Calu3 (cell line): Measurements from ENCODE around the gene UBE2M. TPM values are rescaled to one million over a fixed set of nuclear protein-coding genes. Genes with fewer than 3 reads are reported as not detected.

Experiments used
- BruUV-seq: library from RNA; stranded (reverse); fragments of 400-500 nt; replicated peaks from 2 replicates; lab custom pipeline; 2021; lab: Mats Ljungman, UMichigan
- CTCF ChIA-PET: fragments of 300-600 bp; sonication (Branson Sonifier 250); formaldehyde crosslinking; loops from one replicate; lab custom pipeline; 2022; ENCODE audit warnings: antibody characterized with exemption; lab: Charles Lee
- DNase-seq: peaks from one replicate; pipeline ENCODE4 v3.0.0; 2022
- H3K27ac Mint-ChIP-seq: one replicate; pipeline ENCODE4 v1.8.0; 2022; ENCODE audit warnings: mixed read lengths; ENCODE audit not compliant: unreplicated experiment
- H3K27me3 Mint-ChIP-seq: one replicate; pipeline ENCODE4 v1.8.0; 2022; ENCODE audit warnings: mixed read lengths; ENCODE audit not compliant: unreplicated experiment
- H3K36me3 Mint-ChIP-seq: one replicate; pipeline ENCODE4 v1.8.0; 2022; ENCODE audit warnings: mild to moderate bottlenecking, moderate library complexity, mixed read lengths; ENCODE audit not compliant: insufficient read depth, unreplicated experiment
- H3K4me1 Mint-ChIP-seq: one replicate; pipeline ENCODE4 v1.8.0; 2022; ENCODE audit warnings: mild to moderate bottlenecking, low read depth, mixed read lengths; ENCODE audit not compliant: unreplicated experiment
- H3K4me3 Mint-ChIP-seq: one replicate; pipeline ENCODE4 v1.8.0; 2022; ENCODE audit warnings: mild to moderate bottlenecking, low read depth, moderate library complexity, mixed read lengths; ENCODE audit not compliant: unreplicated experiment
- H3K9me3 Mint-ChIP-seq: one replicate; pipeline ENCODE4 v1.8.0; 2022; ENCODE audit warnings: low read depth, mixed read lengths; ENCODE audit not compliant: unreplicated experiment
- intact Hi-C: fragments of 100-400 bp; cut with micrococcal nuclease; formaldehyde crosslinking; loops from one replicate; pipeline ENCODE4 v1.10.0; 2022; ENCODE audit not compliant: unreplicated experiment
- total RNA-seq: library from RNA; stranded (reverse); gene quantifications from 2 replicates; pipeline ENCODE4 v1.2.3, GENCODE V29; 2022
- TF ChIP-seq, protein P1 (sequence below): fragments of 200-600 bp; IDR thresholded peaks from one replicate; pipeline ENCODE4 v1.8.0; 2022; ENCODE audit warnings: antibody characterized with exemption; ENCODE audit not compliant: unreplicated experiment

Gene UBE2M
- total RNA-seq, 1 experiment from 2014 or later: 131 TPM

DNA sequence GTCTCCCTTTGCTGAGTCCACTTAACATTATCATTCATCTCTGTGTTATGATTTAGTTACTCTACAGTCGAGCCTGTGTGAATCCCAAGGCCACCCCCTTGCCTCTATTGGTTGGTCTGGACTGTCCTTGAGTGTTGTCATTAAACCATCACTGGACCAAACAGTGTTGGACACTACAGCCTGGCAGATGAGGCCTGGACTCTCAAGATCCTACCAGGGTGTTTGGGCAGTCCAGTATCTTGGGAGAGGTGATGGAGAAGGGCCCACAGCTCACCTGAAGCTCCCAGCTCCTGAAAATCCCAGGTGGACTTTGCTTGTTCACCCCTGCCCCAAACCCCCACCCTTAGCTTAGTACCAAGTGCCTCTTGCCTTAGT lies 7.3 kb downstream of the UBE2M start:
- Mint-ChIP-seq H3K36me3 (peaks cover 87% of the 10 kb centered on the region), H3K27me3 (no peaks in the 10 kb centered on the region), H3K4me3 (no peak overlapping the region), H3K4me1 (peaks cover 25% of the 10 kb centered on the region), H3K9me3 (no peaks in the 10 kb centered on the region), H3K27ac (no peak overlapping the region)
- CTCF ChIA-PET: interaction anchor here (0.6 kb wide), 1 partner anchor 457 kb away, joined by 3 read pairs; no protein-coding TSS in a partner anchor
- no peak for DNase-seq
- BruUV-seq: no TSS peak
- intact Hi-C loops: no loop called here
- TF ChIP-seq, protein P1, sequence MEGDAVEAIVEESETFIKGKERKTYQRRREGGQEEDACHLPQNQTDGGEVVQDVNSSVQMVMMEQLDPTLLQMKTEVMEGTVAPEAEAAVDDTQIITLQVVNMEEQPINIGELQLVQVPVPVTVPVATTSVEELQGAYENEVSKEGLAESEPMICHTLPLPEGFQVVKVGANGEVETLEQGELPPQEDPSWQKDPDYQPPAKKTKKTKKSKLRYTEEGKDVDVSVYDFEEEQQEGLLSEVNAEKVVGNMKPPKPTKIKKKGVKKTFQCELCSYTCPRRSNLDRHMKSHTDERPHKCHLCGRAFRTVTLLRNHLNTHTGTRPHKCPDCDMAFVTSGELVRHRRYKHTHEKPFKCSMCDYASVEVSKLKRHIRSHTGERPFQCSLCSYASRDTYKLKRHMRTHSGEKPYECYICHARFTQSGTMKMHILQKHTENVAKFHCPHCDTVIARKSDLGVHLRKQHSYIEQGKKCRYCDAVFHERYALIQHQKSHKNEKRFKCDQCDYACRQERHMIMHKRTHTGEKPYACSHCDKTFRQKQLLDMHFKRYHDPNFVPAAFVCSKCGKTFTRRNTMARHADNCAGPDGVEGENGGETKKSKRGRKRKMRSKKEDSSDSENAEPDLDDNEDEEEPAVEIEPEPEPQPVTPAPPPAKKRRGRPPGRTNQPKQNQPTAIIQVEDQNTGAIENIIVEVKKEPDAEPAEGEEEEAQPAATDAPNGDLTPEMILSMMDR: no peak

DNA sequence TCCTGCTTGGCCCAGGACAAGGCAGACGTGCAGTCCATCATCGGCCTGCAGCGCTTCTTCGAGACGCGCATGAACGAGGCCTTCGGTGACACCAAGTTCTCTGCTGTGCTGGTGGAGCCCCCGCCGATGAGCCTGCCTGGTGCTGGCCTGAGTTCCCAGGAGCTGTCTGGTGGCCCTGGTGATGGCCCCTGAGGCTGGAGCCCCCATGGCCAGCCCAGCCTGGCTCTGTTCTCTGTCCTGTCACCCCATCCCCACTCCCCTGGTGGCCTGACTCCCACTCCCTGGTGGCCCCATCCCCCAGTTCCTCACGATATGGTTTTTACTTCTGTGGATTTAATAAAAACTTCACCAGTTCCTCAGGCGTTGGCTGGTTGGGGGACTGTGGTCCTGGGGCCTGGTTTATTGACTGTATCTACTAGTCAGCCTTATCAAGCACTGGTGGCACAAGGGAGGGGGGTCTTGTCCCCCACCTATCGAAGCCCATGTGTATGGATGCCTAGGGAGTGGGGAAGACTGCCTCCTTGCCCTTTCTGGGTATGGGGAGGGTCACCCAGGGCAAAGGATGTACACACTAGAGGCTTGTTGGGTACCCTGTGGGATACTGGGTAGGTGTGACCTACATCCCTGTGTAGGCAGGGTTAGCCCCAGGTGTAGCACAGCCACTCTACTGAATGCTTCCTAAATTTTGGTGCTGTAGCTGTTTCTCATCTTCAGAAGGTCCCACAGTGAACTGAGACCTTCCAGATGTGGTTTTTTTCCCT lies 7.9 kb downstream of the UBE2M start:
- TF ChIP-seq, protein P1: no peak
- Mint-ChIP-seq H3K36me3 (peaks cover 88% of the 10 kb centered on the region), H3K27ac (no peak overlapping the region), H3K4me3 (no peak overlapping the region), H3K9me3 (no peaks in the 10 kb centered on the region), H3K27me3 (no peaks in the 10 kb centered on the region), H3K4me1 (peaks cover 29% of the 10 kb centered on the region)
- no peak for DNase-seq
- intact Hi-C loops: no loop called here
- CTCF ChIA-PET: no interaction called here
- BruUV-seq: no TSS peak

DNA sequence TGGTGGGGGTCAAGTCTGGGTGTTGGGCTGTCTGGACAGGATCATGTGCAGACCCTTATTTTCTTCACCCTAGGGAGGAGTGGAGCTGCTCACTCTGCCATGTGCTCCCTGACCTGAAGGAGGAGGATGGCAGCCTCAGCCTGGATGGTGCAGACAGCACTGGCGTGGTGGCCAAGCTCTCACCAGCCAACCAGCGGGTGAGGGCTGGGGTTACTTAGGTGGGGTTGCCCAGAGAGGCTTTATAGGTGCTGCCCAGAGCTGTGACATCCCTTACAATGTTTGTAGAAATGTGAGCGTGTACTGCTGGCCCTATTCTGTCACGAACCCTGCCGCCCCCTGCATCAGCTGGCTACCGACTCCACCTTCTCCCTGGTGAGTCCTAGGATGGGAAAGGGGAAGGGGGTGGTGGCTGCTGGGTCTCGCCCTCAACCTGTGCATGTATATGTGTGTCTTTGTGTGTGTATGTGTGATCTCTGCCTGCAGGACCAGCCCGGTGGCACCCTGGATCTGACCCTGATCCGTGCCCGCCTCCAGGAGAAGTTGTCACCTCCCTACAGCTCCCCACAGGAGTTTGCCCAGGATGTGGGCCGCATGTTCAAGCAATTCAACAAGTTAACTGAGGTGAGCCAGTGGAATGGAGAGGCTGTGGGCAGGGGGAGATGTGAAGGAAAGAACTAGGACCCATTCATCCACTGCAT lies 8.6 kb downstream of the UBE2M start:
- H3K27ac Mint-ChIP-seq: no peak overlapping the region
- CTCF ChIA-PET: no interaction called here
- H3K4me1 Mint-ChIP-seq: peaks cover 30% of the 10 kb centered on the region
- no peak overlapping the region for H3K4me3 Mint-ChIP-seq
- no peaks in the 10 kb centered on the region for H3K9me3 Mint-ChIP-seq
- BruUV-seq: no TSS peak
- H3K36me3 Mint-ChIP-seq: peaks cover 88% of the 10 kb centered on the region
- H3K27me3 Mint-ChIP-seq: no peaks in the 10 kb centered on the region
- DNase-seq: no peak
- intact Hi-C loops: no loop called here
- TF ChIP-seq, protein P1: no peak

DNA sequence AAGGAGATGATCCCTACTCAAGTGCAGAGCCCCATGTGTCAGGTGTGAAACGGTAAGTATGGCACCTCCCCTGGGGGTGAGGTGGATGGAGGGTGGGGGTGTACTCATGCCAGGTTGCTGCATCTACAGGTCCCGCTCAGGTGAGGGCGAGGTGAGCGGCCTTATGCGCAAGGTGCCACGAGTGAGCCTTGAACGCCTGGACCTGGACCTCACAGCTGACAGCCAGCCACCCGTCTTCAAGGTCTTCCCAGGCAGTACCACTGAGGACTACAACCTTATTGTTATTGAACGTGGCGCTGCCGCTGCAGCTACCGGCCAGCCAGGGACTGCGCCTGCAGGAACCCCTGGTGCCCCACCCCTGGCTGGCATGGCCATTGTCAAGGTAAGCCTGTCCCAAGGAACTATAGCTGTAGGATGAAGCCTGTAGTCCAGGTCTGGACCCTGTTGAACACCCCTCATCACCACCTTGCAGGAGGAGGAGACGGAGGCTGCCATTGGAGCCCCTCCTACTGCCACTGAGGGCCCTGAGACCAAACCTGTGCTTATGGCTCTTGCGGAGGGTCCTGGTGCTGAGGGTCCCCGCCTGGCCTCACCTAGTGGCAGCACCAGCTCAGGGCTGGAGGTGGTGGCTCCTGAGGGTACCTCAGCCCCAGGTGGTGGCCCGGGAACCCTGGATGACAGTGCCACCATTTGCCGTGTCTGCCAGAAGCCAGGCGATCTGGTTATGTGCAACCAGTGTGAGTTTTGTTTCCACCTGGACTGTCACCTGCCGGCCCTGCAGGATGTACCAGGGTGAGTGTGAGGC lies 9.3 kb downstream of the UBE2M start:
- no peak overlapping the region for H3K27ac Mint-ChIP-seq
- no peak overlapping the region for H3K4me3 Mint-ChIP-seq
- TF ChIP-seq, protein P1: no peak
- H3K9me3 Mint-ChIP-seq: no peaks in the 10 kb centered on the region
- no TSS peak for BruUV-seq
- no peaks in the 10 kb centered on the region for H3K27me3 Mint-ChIP-seq
- peaks cover 26% of the 10 kb centered on the region for H3K4me1 Mint-ChIP-seq
- peaks cover 88% of the 10 kb centered on the region for H3K36me3 Mint-ChIP-seq
- DNase-seq: no peak
- intact Hi-C loops: no loop called here
- CTCF ChIA-PET: no interaction called here
